Type B pancreatic cell (in vitro differentiated cells): ENCODE measurements around the gene MATCAP1. TPM values are rescaled to one million over a fixed set of nuclear protein-coding genes. Genes with fewer than 3 reads are reported as not detected.

Experiments used
- DNase-seq: peaks from one replicate; pipeline ENCODE4 v3.0.0; 2021; ENCODE audit warnings: mixed read lengths; ENCODE audit not compliant: unreplicated experiment; ENCODE audit errors: extremely low spot score
- H3K27ac Mint-ChIP-seq: 2 replicates; pipeline ENCODE4 v1.8.0; 2021; ENCODE audit warnings: mild to moderate bottlenecking, mixed read lengths
- H3K27me3 Mint-ChIP-seq: 2 replicates; pipeline ENCODE4 v1.8.0; 2021; ENCODE audit warnings: mixed read lengths
- H3K36me3 Mint-ChIP-seq: 2 replicates; pipeline ENCODE4 v1.8.0; 2021; ENCODE audit warnings: mixed read lengths
- H3K4me1 Mint-ChIP-seq: one replicate; pipeline ENCODE4 v1.8.0; 2021; ENCODE audit warnings: mixed read lengths; ENCODE audit not compliant: unreplicated experiment
- H3K4me3 Mint-ChIP-seq: 2 replicates; pipeline ENCODE4 v1.8.0; 2021; ENCODE audit warnings: mild to moderate bottlenecking, mixed read lengths
- H3K9me3 Mint-ChIP-seq: 2 replicates; pipeline ENCODE4 v1.8.0; 2021; ENCODE audit warnings: mixed read lengths
- total RNA-seq: library from RNA; stranded (reverse); gene quantifications from 2 replicates; pipeline ENCODE4 v1.2.1, GENCODE V29; 2021; ENCODE audit warnings: low replicate concordance
- TF ChIP-seq, protein P1 (sequence below): fragments of 200-600 bp; sonication (generic); conservative IDR thresholded peaks from 2 replicates; pipeline ENCODE4 v1.5.0; 2021; ENCODE audit warnings: antibody characterized with exemption, mild to moderate bottlenecking

Gene MATCAP1
- total RNA-seq, 1 donor from 2014 or later, result 77.8 TPM

DNA sequence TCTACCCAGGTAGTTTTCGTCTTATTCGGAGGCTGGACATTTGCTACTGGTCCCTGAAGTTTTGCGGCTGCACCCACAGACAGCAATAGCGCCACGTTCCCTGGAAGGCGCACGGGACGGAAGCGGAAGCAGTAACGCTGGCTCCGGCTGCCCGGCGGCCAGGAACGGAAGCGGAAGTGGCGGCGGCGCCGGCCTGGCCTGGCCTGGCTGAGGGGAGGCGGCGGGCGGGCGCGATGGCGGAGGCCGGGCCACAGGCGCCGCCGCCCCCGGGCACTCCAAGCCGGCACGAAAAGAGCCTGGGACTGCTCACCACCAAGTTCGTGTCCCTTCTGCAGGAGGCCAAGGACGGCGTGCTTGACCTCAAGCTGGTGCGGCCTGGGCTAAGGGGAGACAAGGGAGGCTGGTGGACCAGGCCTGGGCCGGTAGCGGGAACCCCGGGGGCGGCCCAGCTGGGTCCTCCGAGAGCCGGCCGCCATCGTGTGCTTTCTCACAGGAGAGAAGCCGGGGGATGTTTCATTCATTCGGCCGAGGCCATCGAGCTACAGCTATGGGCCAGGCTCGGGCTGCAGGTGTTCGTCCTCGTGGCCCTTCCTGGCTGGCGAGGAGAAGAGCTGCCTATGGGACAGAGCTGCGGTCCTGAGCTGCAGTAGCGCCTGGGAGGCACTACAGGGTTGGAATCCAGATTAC, 8.4 kb upstream of the MATCAP1 start, which contains the start of gene E2F4:
Gene E2F4 (plus strand): TSS at position 161 of the 687 bp plus-strand sequence. CDS start 73 bp downstream, at position 234.
- H3K4me1 Mint-ChIP-seq, result peaks cover 8% of the 10 kb centered on the region
- DNase-seq, result peak; percentile 89
- TF ChIP-seq, protein P1, sequence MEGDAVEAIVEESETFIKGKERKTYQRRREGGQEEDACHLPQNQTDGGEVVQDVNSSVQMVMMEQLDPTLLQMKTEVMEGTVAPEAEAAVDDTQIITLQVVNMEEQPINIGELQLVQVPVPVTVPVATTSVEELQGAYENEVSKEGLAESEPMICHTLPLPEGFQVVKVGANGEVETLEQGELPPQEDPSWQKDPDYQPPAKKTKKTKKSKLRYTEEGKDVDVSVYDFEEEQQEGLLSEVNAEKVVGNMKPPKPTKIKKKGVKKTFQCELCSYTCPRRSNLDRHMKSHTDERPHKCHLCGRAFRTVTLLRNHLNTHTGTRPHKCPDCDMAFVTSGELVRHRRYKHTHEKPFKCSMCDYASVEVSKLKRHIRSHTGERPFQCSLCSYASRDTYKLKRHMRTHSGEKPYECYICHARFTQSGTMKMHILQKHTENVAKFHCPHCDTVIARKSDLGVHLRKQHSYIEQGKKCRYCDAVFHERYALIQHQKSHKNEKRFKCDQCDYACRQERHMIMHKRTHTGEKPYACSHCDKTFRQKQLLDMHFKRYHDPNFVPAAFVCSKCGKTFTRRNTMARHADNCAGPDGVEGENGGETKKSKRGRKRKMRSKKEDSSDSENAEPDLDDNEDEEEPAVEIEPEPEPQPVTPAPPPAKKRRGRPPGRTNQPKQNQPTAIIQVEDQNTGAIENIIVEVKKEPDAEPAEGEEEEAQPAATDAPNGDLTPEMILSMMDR, result no peak
- no peaks in the 10 kb centered on the region for H3K27me3 Mint-ChIP-seq
- H3K27ac Mint-ChIP-seq, result peak within 1 kb of the TSS; percentile 74
- no peaks in the 10 kb centered on the region for H3K9me3 Mint-ChIP-seq
- peak within 1 kb of the TSS; percentile 91 for H3K4me3 Mint-ChIP-seq
- H3K36me3 Mint-ChIP-seq, result peaks cover 6% of the 10 kb centered on the region

DNA sequence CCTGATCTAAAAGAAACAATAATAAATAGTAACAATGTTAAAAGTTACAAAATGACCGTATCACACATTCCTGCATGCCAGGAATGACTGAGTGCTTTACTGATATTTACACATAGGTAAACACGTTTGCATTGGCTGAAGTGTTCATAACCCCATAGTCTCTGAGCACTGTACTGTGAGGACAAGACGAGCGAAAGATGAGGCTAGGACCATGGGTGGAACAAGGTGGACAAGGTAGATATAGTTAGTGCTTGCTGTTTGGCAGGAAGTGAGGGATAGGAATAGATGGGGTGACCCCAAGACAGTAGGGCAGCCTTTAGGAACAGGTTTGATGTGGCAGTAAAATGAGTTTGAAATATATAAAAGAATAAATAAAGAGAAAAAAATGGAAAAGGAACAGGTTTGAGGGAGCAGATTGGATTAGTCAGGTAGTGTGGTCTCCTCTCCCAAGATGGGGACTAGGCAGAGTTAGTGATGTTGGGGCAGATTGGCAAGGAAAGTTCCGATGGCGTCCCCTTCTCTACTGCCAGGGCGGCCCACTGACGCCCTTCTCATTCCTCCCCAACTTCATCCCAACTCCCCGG, 7.7 kb upstream of the MATCAP1 start:
- Mint-ChIP-seq H3K27ac (peak overlapping the region; percentile 69), H3K4me1 (peaks cover 8% of the 10 kb centered on the region), H3K27me3 (peaks cover 2% of the 10 kb centered on the region), H3K4me3 (peak overlapping the region; percentile 91), H3K36me3 (peaks cover 6% of the 10 kb centered on the region), H3K9me3 (no peaks in the 10 kb centered on the region)
- DNase-seq, result no peak
- TF ChIP-seq, protein P1, result no peak

DNA sequence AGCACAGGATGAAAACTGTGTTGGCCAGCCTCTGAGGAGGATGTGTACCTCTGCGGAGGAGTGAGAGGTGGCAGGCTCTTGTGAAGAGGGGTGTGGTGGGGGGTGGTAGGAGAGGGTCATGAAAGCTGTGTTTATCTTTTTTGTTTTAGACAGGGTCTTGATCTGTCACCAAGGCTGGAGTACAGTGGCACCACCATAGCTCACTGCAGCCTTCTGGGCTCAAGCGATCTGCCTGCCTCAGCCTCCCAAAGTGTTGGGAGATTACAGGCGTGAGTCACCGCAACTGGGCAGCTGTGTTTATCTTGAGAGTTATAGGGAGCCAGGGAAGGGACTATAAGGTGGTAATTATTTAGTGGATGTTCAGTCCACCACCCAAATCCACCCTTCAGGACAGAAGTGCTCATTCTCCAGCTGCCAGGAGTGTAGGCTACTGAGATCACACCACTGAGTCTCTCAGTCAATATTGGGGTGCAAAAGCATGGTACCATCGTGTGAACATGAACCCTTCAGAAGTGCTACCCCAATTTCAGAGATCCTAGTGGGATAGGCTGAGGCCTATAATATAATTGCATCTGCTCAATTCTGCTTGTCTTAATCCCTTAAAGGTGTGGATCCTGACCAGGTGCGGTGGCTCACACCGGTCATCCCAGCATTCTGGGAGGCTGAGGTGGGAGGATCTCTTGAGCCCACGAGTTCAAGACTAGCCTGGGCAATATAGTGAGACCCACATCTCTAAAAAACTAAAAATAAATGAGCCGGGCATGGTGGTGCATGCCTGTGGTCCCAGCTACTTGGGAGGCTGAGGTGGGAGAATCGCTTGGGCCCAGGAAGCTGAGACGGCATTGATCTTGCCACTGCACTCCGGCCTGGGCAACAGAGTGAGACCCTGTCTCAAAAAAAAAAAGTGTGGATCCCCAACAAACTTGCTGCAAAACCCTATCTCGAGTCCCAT, 7.0 kb upstream of the MATCAP1 start:
- Mint-ChIP-seq H3K27me3 (peaks cover 5% of the 10 kb centered on the region), H3K4me3 (no peak overlapping the region), H3K36me3 (no peaks in the 10 kb centered on the region), H3K9me3 (no peaks in the 10 kb centered on the region), H3K4me1 (peaks cover 8% of the 10 kb centered on the region), H3K27ac (peak overlapping the region; percentile 31)
- TF ChIP-seq, protein P1, result no peak
- DNase-seq, result no peak

DNA sequence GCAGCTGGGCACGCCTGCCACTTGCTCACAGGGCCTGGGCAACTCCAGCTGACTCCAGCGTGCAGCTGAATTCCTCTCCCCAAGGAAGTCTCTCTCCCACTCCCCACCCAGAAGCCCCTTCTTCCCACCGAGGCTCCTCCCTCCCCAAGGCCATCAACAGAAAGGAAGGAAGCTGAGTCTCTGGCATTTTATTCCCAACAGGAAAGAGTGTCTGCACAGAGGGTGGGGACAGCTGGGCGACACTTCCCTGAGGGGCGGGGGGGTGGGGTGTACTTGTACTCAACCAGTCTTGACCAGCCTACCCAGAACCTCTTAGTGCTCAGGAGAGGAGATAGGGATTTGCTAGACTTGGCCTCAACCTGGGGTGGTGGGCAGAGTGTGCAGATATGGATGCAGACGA, 6.3 kb upstream of the MATCAP1 start, which contains the start of gene EXOC3L1:
Gene EXOC3L1 (minus strand): TSS at position 96 of the 400 bp plus-strand sequence. CDS start 460 bp downstream, outside the sequence.
- peak within 1 kb of the TSS; percentile 31 for H3K27ac Mint-ChIP-seq
- no peaks in the 10 kb centered on the region for H3K9me3 Mint-ChIP-seq
- DNase-seq, result no peak
- H3K4me3 Mint-ChIP-seq, result no peak within 1 kb of the TSS
- peaks cover 15% of the 10 kb centered on the region for H3K4me1 Mint-ChIP-seq
- TF ChIP-seq, protein P1, result no peak
- peaks cover 11% of the 10 kb centered on the region for H3K27me3 Mint-ChIP-seq
- H3K36me3 Mint-ChIP-seq, result no peaks in the 10 kb centered on the region

DNA sequence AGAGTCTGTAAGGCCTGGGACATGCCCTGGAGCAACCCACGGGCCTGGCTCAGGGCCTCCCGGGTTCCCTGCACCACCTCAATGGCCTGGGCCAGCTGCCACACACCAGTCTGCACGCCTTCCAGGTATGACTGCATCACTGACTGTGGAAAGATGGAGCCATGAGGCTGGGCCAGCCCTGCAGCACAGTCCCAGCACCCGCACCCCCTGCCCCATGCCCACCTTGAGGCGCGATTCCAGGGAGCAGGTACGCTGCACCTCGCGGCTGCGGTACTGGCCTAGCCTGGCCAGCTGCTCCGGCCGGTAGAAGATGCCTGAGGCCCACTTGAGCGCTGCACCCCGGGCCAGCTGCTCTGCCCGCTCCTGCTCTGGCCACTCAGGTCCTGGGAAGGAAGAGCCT, 5.0 kb upstream of the MATCAP1 start:
- H3K27me3 Mint-ChIP-seq, result peaks cover 12% of the 10 kb centered on the region
- H3K4me1 Mint-ChIP-seq, result peaks cover 16% of the 10 kb centered on the region
- H3K36me3 Mint-ChIP-seq, result no peaks in the 10 kb centered on the region
- no peak overlapping the region for H3K4me3 Mint-ChIP-seq
- no peak for DNase-seq
- TF ChIP-seq, protein P1, result no peak
- H3K9me3 Mint-ChIP-seq, result no peaks in the 10 kb centered on the region
- H3K27ac Mint-ChIP-seq, result no peak overlapping the region
